Activated CD8-positive, alpha-beta memory T cell treated with anti-CD3 and anti-CD28 coated beads for 36 hours (primary cell): ENCODE measurements around the gene RPUSD4. TPM values are rescaled to one million over a fixed set of nuclear protein-coding genes. Genes with fewer than 3 reads are reported as not detected.

Experiments
- CTCF ChIA-PET: fragments of 350-600 bp; sonication (Branson Sonifier 250); formaldehyde crosslinking; loops from one replicate; lab custom pipeline; 2021; ENCODE audit warnings: antibody characterized with exemption; lab: Charles Lee
- POLR2A ChIA-PET: fragments of 350-600 bp; sonication (Branson Sonifier 250); formaldehyde crosslinking; loops from one replicate; lab custom pipeline; 2021; ENCODE audit warnings: antibody characterized with exemption; lab: Charles Lee
- total RNA-seq, 2 experiments: library from RNA; stranded (reverse); gene quantifications; one replicate each; pipeline ENCODE4 v1.2.3, GENCODE V29; 2021

RPUSD4 gene
- total RNA-seq, 2 experiments from 2014 or later, result 46.9 to 49.3 TPM

- ChIA-PET CTCF (interaction anchor here (0.6 kb wide), 1 partner anchor 62 kb away, joined by 3 read pairs; no protein-coding TSS in a partner anchor), POLR2A (no interaction called here)
Observed at GRCh38 chr11:126188332-126189108, 22.9 kb downstream of the RPUSD4 start.

- CTCF ChIA-PET, result no interaction called here
- POLR2A ChIA-PET, result no interaction called here
Observed at GRCh38 chr11:126186708-126187529, 24.5 kb downstream of the RPUSD4 start.

- ChIA-PET CTCF (no interaction called here), POLR2A (no interaction called here)
Observed at GRCh38 chr11:126186025-126186698, 25.3 kb downstream of the RPUSD4 start.

GRCh38 chr11:126185259-126186024 lies 26.0 kb downstream of the RPUSD4 start:
- ChIA-PET CTCF (no interaction called here), POLR2A (no interaction called here)

- CTCF ChIA-PET, result no interaction called here
- POLR2A ChIA-PET, result no interaction called here
Observed at GRCh38 chr11:126182787-126183445, 28.5 kb downstream of the RPUSD4 start.

GRCh38 chr11:126181939-126182730 lies 29.3 kb downstream of the RPUSD4 start:
- ChIA-PET POLR2A (no interaction called here), CTCF (no interaction called here)

GRCh38 chr11:126176853-126177470 lies 34.5 kb downstream of the RPUSD4 start:
- ChIA-PET POLR2A (no interaction called here), CTCF (no interaction called here)

- POLR2A ChIA-PET, result no interaction called here
- CTCF ChIA-PET, result no interaction called here
Observed at GRCh38 chr11:126175393-126175792, 36.1 kb downstream of the RPUSD4 start.

- ChIA-PET POLR2A (no interaction called here), CTCF (no interaction called here)
Observed at GRCh38 chr11:126174816-126175215, 36.6 kb downstream of the RPUSD4 start.

- ChIA-PET POLR2A (no interaction called here), CTCF (no interaction called here)
Observed at GRCh38 chr11:126173257-126173656, 38.2 kb downstream of the RPUSD4 start.

- POLR2A ChIA-PET, result no interaction called here
- CTCF ChIA-PET, result no interaction called here
Observed at GRCh38 chr11:126172596-126173038, 38.8 kb downstream of the RPUSD4 start.

GRCh38 chr11:126169291-126169690 lies 42.2 kb downstream of the RPUSD4 start:
- POLR2A ChIA-PET, result no interaction called here
- CTCF ChIA-PET, result no interaction called here

- ChIA-PET POLR2A (no interaction called here), CTCF (no interaction called here)
Observed at GRCh38 chr11:126167488-126167887, 44.0 kb downstream of the RPUSD4 start.

- ChIA-PET CTCF (no interaction called here), POLR2A (no interaction called here)
Observed at GRCh38 chr11:126166413-126166812, 45.0 kb downstream of the RPUSD4 start.

- POLR2A ChIA-PET, result interaction anchor here (0.5 kb wide), 1 partner anchor 15 kb away, joined by 3 read pairs; no protein-coding TSS in a partner anchor
- CTCF ChIA-PET, result no interaction called here
Observed at GRCh38 chr11:126165757-126166156, 45.7 kb downstream of the RPUSD4 start.

GRCh38 chr11:126165311-126165720 lies 46.1 kb downstream of the RPUSD4 start:
- CTCF ChIA-PET, result no interaction called here
- POLR2A ChIA-PET, result interaction anchor here (0.5 kb wide), 1 partner anchor 16 kb away, joined by 3 read pairs; no protein-coding TSS in a partner anchor

- POLR2A ChIA-PET, result no interaction called here
- CTCF ChIA-PET, result no interaction called here
Observed at GRCh38 chr11:126164781-126165180, 46.7 kb downstream of the RPUSD4 start.
